Astrocyte (in vitro differentiated cells and primary cell): ENCODE results near the gene BAZ1A.

ENCODE experiments used
- CTCF ChIP-seq: IDR thresholded peaks from 2 replicates; pipeline ENCODE4 v1.5.1; 2011; ENCODE audit warnings: low read depth, mild to moderate bottlenecking, inconsistent platforms, low read length, moderate library complexity; ENCODE audit not compliant: insufficient read depth
- EZH2 ChIP-seq: IDR thresholded peaks from 2 replicates; pipeline ENCODE4 v1.6.1; 2012; ENCODE audit warnings: mild to moderate bottlenecking, low read length, inconsistent platforms; ENCODE audit not compliant: insufficient read depth

DNA sequence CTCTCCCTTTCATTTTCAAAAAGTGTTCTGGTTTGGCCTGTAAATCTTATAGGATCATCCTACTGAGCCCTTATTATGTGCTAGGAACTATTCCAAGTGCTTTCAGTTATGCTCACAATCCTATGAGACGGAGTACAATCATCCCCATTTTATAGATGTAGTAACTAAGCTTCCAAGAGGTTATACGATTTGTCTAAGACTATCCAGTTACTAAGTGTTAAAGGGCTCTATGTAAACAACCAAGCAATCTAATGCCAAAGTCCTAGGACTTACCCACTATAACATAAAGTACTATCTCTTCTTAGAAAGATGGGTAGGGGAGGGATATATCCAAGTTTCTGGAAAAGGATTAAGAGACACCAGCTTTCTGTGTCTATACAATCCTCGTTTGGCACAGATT is 167.4 kb downstream of the BAZ1A start:
- TF ChIP-seq CTCF (no peak), EZH2 (no peak)
